Globus pallidus (tissue), 1 donor: ENCODE measurements around the gene S100A12.
A peak's percentile ranks its signal among the peaks of the same experiment; 100 is the strongest.
"Not testable (repeated sequence)": the region's sequence is repeated elsewhere in the genome, so short reads cannot be mapped to it uniquely, and the experiment has no call there.

Experiments used
- DNase-seq: peaks from one replicate; pipeline ENCODE4 v3.0.0-alpha.2; 2015; ENCODE audit warnings: low spot score

Gene S100A12

GRCh38 chr1:153352523-153352922 is 22.9 kb downstream of the S100A12 start:
- DNase-seq, result peak; percentile 46

GRCh38 chr1:153350321-153350957 is 25.0 kb downstream of the S100A12 start:
- DNase-seq, result no peak

GRCh38 chr1:153349363-153350320 is 25.8 kb downstream of the S100A12 start:
- no peak for DNase-seq

GRCh38 chr1:153348511-153349362 is 26.7 kb downstream of the S100A12 start, which contains the start of gene PGLYRP4:
Gene PGLYRP4, minus strand, starts transcription at chr1:153348841. Its CDS starts 909 bp downstream, at chr1:153347932.
- no peak for DNase-seq

GRCh38 chr1:153347856-153348255 is 27.6 kb downstream of the S100A12 start:
- DNase-seq, result no peak

GRCh38 chr1:153347049-153347448 is 28.4 kb downstream of the S100A12 start:
- not testable (repeated sequence) for DNase-seq

GRCh38 chr1:153346077-153346723 is 29.2 kb downstream of the S100A12 start:
- no peak for DNase-seq

- no peak for DNase-seq
Observed at GRCh38 chr1:153345187-153346076, 30.0 kb downstream of the S100A12 start.

GRCh38 chr1:153344718-153345025 is 30.7 kb downstream of the S100A12 start:
- DNase-seq, result no peak

- no peak for DNase-seq
Observed at GRCh38 chr1:153343811-153344717, 31.4 kb downstream of the S100A12 start.

- no peak for DNase-seq
Observed at GRCh38 chr1:153343040-153343681, 32.3 kb downstream of the S100A12 start.

GRCh38 chr1:153342178-153342577 is 33.2 kb downstream of the S100A12 start:
- DNase-seq, result no peak

- no peak for DNase-seq
Observed at GRCh38 chr1:153341431-153341934, 33.9 kb downstream of the S100A12 start.

GRCh38 chr1:153340356-153340755 is 35.1 kb downstream of the S100A12 start:
- no peak for DNase-seq

GRCh38 chr1:153339802-153340201 is 35.6 kb downstream of the S100A12 start:
- DNase-seq, result no peak

GRCh38 chr1:153337980-153338853 is 37.2 kb downstream of the S100A12 start:
- DNase-seq, result no peak

GRCh38 chr1:153336650-153337049 is 38.8 kb downstream of the S100A12 start:
- DNase-seq, result no peak

GRCh38 chr1:153333902-153334301 is 41.5 kb downstream of the S100A12 start:
- no peak for DNase-seq
